LNCaP clone FGC (cell line): ENCODE measurements around the gene BMAL1.

Experiments used
- DNase-seq: peaks from one replicate; pipeline ENCODE4 v3.0.0-alpha.2; 2011; ENCODE audit warnings: low read depth
- H3K4me3 ChIP-seq: 2 replicates; pipeline ENCODE4 v1.5.1; 2011; ENCODE audit warnings: mild to moderate bottlenecking, low read depth, low read length, control low read depth
- CTCF ChIP-seq: IDR thresholded peaks from 2 replicates; pipeline ENCODE4 v1.5.1; 2012; ENCODE audit warnings: mild to moderate bottlenecking; ENCODE audit not compliant: control insufficient read depth, insufficient read depth; ENCODE audit errors: extremely low read depth

BMAL1 gene

DNA sequence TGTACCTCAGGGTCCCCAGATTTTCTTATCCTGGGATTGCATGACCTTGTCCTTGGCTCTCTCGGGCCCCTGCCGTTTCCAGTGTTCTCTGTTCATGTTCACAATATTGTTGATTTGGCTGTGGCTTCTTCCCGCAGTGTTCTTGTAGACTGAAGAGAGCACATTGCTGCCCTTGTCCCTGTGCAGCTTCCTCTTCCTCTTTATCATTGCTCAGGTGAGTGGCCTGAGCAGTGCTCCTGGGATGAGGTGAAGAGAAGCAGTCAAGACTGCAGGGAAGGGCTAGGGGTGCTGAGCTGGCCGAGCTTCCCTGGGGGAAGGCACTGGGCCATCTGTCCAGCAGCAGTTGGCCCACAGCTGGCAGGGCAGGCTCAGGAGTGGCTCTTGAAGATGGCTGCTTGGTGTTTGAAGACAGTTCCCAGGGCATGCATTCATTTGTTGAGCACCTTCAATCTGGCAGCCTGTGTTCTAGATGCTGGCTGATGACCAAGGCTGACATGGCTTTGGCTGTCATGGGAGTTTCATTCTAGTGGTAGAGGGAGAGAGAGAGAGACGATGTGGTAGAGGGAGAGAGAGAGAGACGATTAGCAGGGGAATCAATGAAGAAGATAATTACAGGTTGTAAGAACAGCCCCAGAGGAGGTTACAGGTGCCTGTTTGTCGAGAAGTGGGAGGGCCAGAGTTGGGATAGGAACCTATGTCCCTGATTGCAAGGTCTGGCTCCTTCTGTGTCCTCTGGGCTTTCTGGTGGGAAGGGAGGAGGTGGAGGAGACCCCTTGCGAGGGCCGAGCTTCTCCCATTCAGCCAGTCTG lies 17.4 kb downstream of the BMAL1 start:
- no peak for TF ChIP-seq CTCF
- no peak for DNase-seq
- no peak overlapping the region for H3K4me3 ChIP-seq

- TF ChIP-seq CTCF = no peak
- no peak for DNase-seq
- no peak overlapping the region for H3K4me3 ChIP-seq
Observed at GRCh38 chr11:13297308-13297916, 19.8 kb downstream of the BMAL1 start.

DNA sequence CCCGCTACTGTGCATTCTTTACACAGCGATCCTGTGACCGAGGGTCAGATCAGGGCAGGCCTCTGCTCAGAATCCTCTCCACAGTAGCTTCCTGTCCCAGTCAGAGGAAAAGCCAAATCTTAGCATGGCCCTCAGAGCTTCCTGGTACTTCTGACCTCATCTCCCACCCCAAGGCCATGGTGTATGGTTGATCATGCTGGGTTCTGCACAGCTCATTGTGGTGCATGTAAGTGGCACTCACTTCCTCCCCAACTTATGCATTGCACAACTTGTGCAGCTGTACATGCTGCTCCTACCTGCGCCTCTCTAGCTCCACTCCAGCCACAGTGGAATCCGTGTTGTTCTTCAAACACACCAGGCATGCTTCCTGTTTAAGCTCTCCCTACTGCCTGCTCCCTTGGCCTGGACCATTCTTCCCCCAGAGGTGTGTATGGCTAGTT lies 20.3 kb downstream of the BMAL1 start:
- no peak overlapping the region for H3K4me3 ChIP-seq
- no peak for DNase-seq
- no peak for TF ChIP-seq CTCF

GRCh38 chr11:13298765-13299164 lies 21.2 kb downstream of the BMAL1 start:
- DNase-seq = no peak
- TF ChIP-seq CTCF = no peak
- no peak overlapping the region for H3K4me3 ChIP-seq

GRCh38 chr11:13301522-13301921 lies 23.9 kb downstream of the BMAL1 start:
- no peak for DNase-seq
- no peak for TF ChIP-seq CTCF
- H3K4me3 ChIP-seq = no peak overlapping the region

DNA sequence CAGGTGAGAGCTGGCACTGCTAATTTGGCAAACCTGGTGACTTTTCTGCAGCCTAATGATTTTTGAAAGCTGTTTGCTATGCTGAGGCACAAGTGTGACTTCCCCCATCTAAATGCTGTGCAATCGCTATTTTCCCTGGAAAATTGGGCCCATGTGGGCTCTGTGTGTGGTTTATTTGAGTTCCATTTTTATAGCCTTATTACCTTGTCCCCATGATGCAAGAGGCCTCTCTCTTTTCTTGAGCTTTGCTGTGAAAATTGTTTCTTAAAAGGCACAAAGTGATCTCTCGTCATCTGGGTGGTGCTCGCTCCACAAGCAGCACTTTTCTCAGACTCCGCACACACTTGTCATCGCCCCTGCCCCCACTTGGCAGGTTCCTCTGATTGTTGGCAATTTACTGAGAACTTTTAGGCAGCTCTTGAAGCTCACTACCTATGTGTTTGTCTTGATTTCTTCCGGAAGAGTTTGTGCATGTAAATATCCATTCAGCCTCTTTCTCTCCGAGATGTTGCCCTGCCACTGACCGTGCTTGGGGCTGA lies 24.9 kb downstream of the BMAL1 start:
- no peak for TF ChIP-seq CTCF
- no peak overlapping the region for H3K4me3 ChIP-seq
- DNase-seq = no peak
